Stimulated activated naive CD8-positive, alpha-beta T cell treated with anti-CD3 and anti-CD28 coated beads, Interleukin-15, Interleukin-2, amounts not matched to agents 100 U/mL and 50 U/mL, for 24 hours (primary cell): ENCODE data around the gene SELENBP1.
"Not testable (repeated sequence)": the region's sequence is repeated elsewhere in the genome, so short reads cannot be mapped to it uniquely, and the experiment has no call there.

ENCODE experiments used
- ATAC-seq: fragments of 150-1000 bp; cut with Tn5 transposase; one replicate; pipeline ENCODE4 v1.10.0; 2021
- DNase-seq: peaks from one replicate; pipeline ENCODE4 v3.0.0; 2021

The SELENBP1 gene

GRCh38 chr1:151377150-151377884, 4.8 kb upstream of the SELENBP1 start:
- ATAC-seq (no peak), DNase-seq (no peak)

GRCh38 chr1:151373196-151373595, 691 bp upstream of the SELENBP1 start:
- DNase-seq (no peak), ATAC-seq (no peak)

GRCh38 chr1:151371370-151372057, 991 bp downstream of the SELENBP1 start:
- DNase-seq: no peak
- no peak for ATAC-seq

- ATAC-seq (no peak), DNase-seq (no peak)
Observed at GRCh38 chr1:151370211-151370911, 2.1 kb downstream of the SELENBP1 start.

GRCh38 chr1:151369621-151370048, 2.9 kb downstream of the SELENBP1 start:
- ATAC-seq: no peak
- DNase-seq: no peak

- DNase-seq (no peak), ATAC-seq (no peak)
Observed at GRCh38 chr1:151369302-151369610, 3.2 kb downstream of the SELENBP1 start.

- ATAC-seq (no peak), DNase-seq (no peak)
Observed at GRCh38 chr1:151368393-151369301, 3.9 kb downstream of the SELENBP1 start.

GRCh38 chr1:151367658-151368392, 4.7 kb downstream of the SELENBP1 start:
- DNase-seq (no peak), ATAC-seq (no peak)

GRCh38 chr1:151364996-151365395, 7.5 kb downstream of the SELENBP1 start:
- DNase-seq (no peak), ATAC-seq (no peak)

GRCh38 chr1:151362308-151363155, 10.0 kb downstream of the SELENBP1 start:
- DNase-seq (no peak), ATAC-seq (no peak)

- ATAC-seq (no peak), DNase-seq (no peak)
Observed at GRCh38 chr1:151361883-151362282, 10.6 kb downstream of the SELENBP1 start.

GRCh38 chr1:151356696-151357095, 15.8 kb downstream of the SELENBP1 start:
- DNase-seq (no peak), ATAC-seq (no peak)

- ATAC-seq (no peak), DNase-seq (no peak)
Observed at GRCh38 chr1:151352021-151352718, 20.3 kb downstream of the SELENBP1 start.

GRCh38 chr1:151350323-151350722, 22.2 kb downstream of the SELENBP1 start:
- not testable (repeated sequence) for ATAC-seq, DNase-seq

GRCh38 chr1:151347523-151348246, 24.8 kb downstream of the SELENBP1 start:
- DNase-seq: no peak
- ATAC-seq: no peak

- peak; percentile 99 for ATAC-seq
- DNase-seq: peak; percentile 89
Observed at GRCh38 chr1:151346769-151347522, 25.6 kb downstream of the SELENBP1 start, which contains the start of gene RFX5. Gene RFX5, minus strand, starts transcription at chr1:151347252. Its CDS starts 932 bp downstream, at chr1:151346320.

GRCh38 chr1:151346082-151346768, 26.3 kb downstream of the SELENBP1 start:
- ATAC-seq (no peak), DNase-seq (peak; percentile 27)

- ATAC-seq: no peak
Observed at GRCh38 chr1:151344291-151344690, 28.2 kb downstream of the SELENBP1 start.

More at GRCh38 chr1:151344291-151344690, 28.2 kb downstream of the SELENBP1 start:
- DNase-seq: no peak
